HepG2 (cell line): Measurements from ENCODE around the gene GNG7. TPM values are rescaled to one million over a fixed set of nuclear protein-coding genes. Genes with fewer than 3 reads are reported as not detected.
A peak's percentile ranks its signal among the peaks of the same experiment; 100 is the strongest.

ENCODE experiments used
- AHDC1 ChIP-seq: sonication (generic); formaldehyde crosslinking; IDR thresholded peaks from 2 replicates; pipeline ENCODE4 v1.5.1; 2020; ENCODE audit warnings: mild to moderate bottlenecking, missing genetic modification reagents, borderline replicate concordance
- GATAD1 ChIP-seq: IDR thresholded peaks from 2 replicates; pipeline ENCODE4 v1.6.1; 2016; ENCODE audit warnings: missing genetic modification reagents, missing compliant biosample characterization
- HOMEZ ChIP-seq: IDR thresholded peaks from 2 replicates; pipeline ENCODE4 v1.6.1; 2016; ENCODE audit warnings: low read depth
- NR2C2 ChIP-seq: sonication (generic); formaldehyde crosslinking; IDR thresholded peaks from 2 replicates; pipeline ENCODE4 v1.4.0; 2020; ENCODE audit warnings: missing genetic modification reagents, mild to moderate bottlenecking, moderate library complexity, borderline replicate concordance
- PHF8 ChIP-seq: sonication (generic); formaldehyde crosslinking; IDR thresholded peaks from 2 replicates; pipeline ENCODE4 v1.5.0; 2020; ENCODE audit warnings: missing genetic modification reagents
- RNF2 ChIP-seq: fragments of 450-650 bp; conservative IDR thresholded peaks from 2 replicates; pipeline ENCODE4 v1.6.1; 2016; ENCODE audit warnings: low read depth
- RORA ChIP-seq: sonication (generic); formaldehyde crosslinking; IDR thresholded peaks from 2 replicates; pipeline ENCODE4 v1.5.0; 2020; ENCODE audit warnings: mild to moderate bottlenecking, missing genetic modification reagents, moderate library complexity
- SAP130 ChIP-seq: IDR thresholded peaks from 2 replicates; pipeline ENCODE4 v1.6.1; 2016; ENCODE audit warnings: low read depth
- SMAD3 ChIP-seq: sonication (generic); formaldehyde crosslinking; IDR thresholded peaks from 2 replicates; pipeline ENCODE4 v1.4.0; 2020; ENCODE audit warnings: missing genetic modification reagents
- SNAPC2 ChIP-seq: sonication (generic); formaldehyde crosslinking; IDR thresholded peaks from 2 replicates; pipeline ENCODE4 v1.8.1; 2022; ENCODE audit warnings: mild to moderate bottlenecking, missing genetic modification reagents
- SP140L ChIP-seq: sonication (generic); formaldehyde crosslinking; IDR thresholded peaks from 2 replicates; pipeline ENCODE4 v1.4.0; 2020; ENCODE audit warnings: missing genetic modification reagents, borderline replicate concordance
- TSC22D2 ChIP-seq: sonication (generic); formaldehyde crosslinking; IDR thresholded peaks from 2 replicates; pipeline ENCODE4 v1.5.1; 2020; ENCODE audit warnings: missing genetic modification reagents, mild to moderate bottlenecking, borderline replicate concordance
- U2AF1 ChIP-seq: fragments of 200-400 bp; formaldehyde crosslinking; optimal IDR thresholded peaks from 2 replicates; pipeline ENCODE3; 2017; ENCODE audit warnings: mild to moderate bottlenecking, low read depth, low read length
- ZBTB7A ChIP-seq: sonication (generic); formaldehyde crosslinking; IDR thresholded peaks from 2 replicates; pipeline ENCODE4 v1.8.0; 2022; ENCODE audit warnings: mild to moderate bottlenecking, missing genetic modification reagents
- ZNF335 ChIP-seq: sonication (generic); formaldehyde crosslinking; IDR thresholded peaks from 2 replicates; pipeline ENCODE4 v1.4.0; 2020; ENCODE audit warnings: missing genetic modification reagents
- ZNF547 ChIP-seq: sonication (generic); formaldehyde crosslinking; IDR thresholded peaks from 2 replicates; pipeline ENCODE4 v1.5.1; 2020; ENCODE audit warnings: mild to moderate bottlenecking, missing genetic modification reagents
- ZNF614 ChIP-seq: IDR thresholded peaks from 2 replicates; pipeline ENCODE4 v1.6.1; 2018; ENCODE audit warnings: missing biosample characterization, missing genetic modification reagents, inconsistent platforms, borderline replicate concordance
- ZNF740 ChIP-seq: sonication (generic); formaldehyde crosslinking; IDR thresholded peaks from 2 replicates; pipeline ENCODE4 v1.4.0; 2020; ENCODE audit warnings: missing genetic modification reagents
- ZNF770 ChIP-seq: sonication (generic); formaldehyde crosslinking; IDR thresholded peaks from 2 replicates; pipeline ENCODE4 v1.5.0; 2020; ENCODE audit warnings: mild to moderate bottlenecking, missing genetic modification reagents
- polyA plus RNA-seq, 8 experiments: library from polyadenylated mRNA; depleted of rRNA in 3 of 8; stranded (reverse) in 7 of 8; unstranded in 1 of 8; fragments of >200 nt; fragmentation: Illumina TruSeq in 4 of 8; extraction: Trizol in 4 of 8; gene quantifications; 2 replicates each; pipeline versions ENCODE4 v1.2.1 to v1.2.3, GENCODE V29; 2011 to 2016; ENCODE audit warnings: low read depth in 4 of 8, missing spikeins in 1 of 8, mixed read lengths in 1 of 8; ENCODE audit not compliant: insufficient read depth in 1 of 8
- total RNA-seq, 5 experiments: library from RNA; depleted of rRNA; stranded (reverse); fragments of >200 nt; fragmentation: Illumina TruSeq; extraction: Trizol; gene quantifications; 2 replicates each; pipeline ENCODE4 v1.2.3, GENCODE V29; 2016; ENCODE audit warnings: low read depth in 1 of 5

GNG7 gene
- total and polyA plus RNA-seq, 2 of the 13 experiments (the other 11 are each of a cell fraction or from before 2014, with no cell fraction given) = 1.4 to 3.3 TPM

- TF ChIP-seq TSC22D2 (CRISPR knock-in tag) (peak; percentile 57; the same call in 1 of the 2 replicates), NR2C2 (CRISPR knock-in tag) (0 out of 2 replicates have a peak, but pooled peaks have one; percentile 55), SP140L (CRISPR knock-in tag) (0 out of 2 replicates have a peak, but pooled peaks have one; percentile 78), RORA (CRISPR knock-in tag) (no peak), ZNF335 (CRISPR knock-in tag) (peak; percentile 66; the same call in 1 of the 2 replicates), ZNF740 (CRISPR knock-in tag) (peak; percentile 42; the same call in 1 of the 2 replicates), U2AF1 (no peak), HOMEZ (CRISPR knock-in tag) (peak; percentile 64), RNF2 (0 out of 2 replicates have a peak, but pooled peaks have one; percentile 61), GATAD1 (peak; percentile 73), AHDC1 (no peak), SAP130 (CRISPR knock-in tag) (peak; percentile 91), PHF8 (CRISPR knock-in tag) (peak; percentile 61), ZNF547 (CRISPR knock-in tag) (0 out of 2 replicates have a peak, but pooled peaks have one; percentile 34), SMAD3 (CRISPR knock-in tag) (peak; percentile 87), ZNF614 (CRISPR knock-in tag) (0 out of 2 replicates have a peak, but pooled peaks have one; percentile 75), ZNF770 (CRISPR knock-in tag) (0 out of 2 replicates have a peak, but pooled peaks have one; percentile 6), SNAPC2 (CRISPR knock-in tag) (peak; percentile 57; the same call in 1 of the 2 replicates), ZBTB7A (0 out of 2 replicates have a peak, but pooled peaks have one; percentile 30)
Measured at GRCh38 chr19:2543463-2544442, 158.7 kb downstream of the GNG7 start (continued).
